Gastroesophageal sphincter (tissue), 4 donors: Measurements from ENCODE around the gene MUC5B. TPM values are rescaled to one million over a fixed set of nuclear protein-coding genes. Genes with fewer than 3 reads are reported as not detected.
A peak's percentile ranks its signal among the peaks of the same experiment; 100 is the strongest.

Source experiments
- ATAC-seq: fragments of 150-250 bp; one replicate; pipeline ENCODE4 v1.9.1; 2016; ENCODE audit warnings: mild to moderate bottlenecking, moderate library complexity
- H3K27ac ChIP-seq, 4 donors: fragments of 200-600 bp; sonication (generic) in 3 of 4; 1 replicate in 3 of 4; 2 replicates in 1 of 4; pipeline ENCODE4 v1.5.1; 2016 to 2019
- H3K27me3 ChIP-seq: fragments of 200-600 bp; sonication (generic); one replicate; pipeline ENCODE4 v1.5.1; 2019
- H3K36me3 ChIP-seq, 2 donors: fragments of 200-600 bp; sonication (generic); one replicate each; pipeline ENCODE4 v1.5.1; 2019; ENCODE audit warnings: control low read depth in 1 of 2
- H3K4me1 ChIP-seq, 3 donors: fragments of 200-600 bp; sonication (generic); 1 replicate in 2 of 3; 2 replicates in 1 of 3; pipeline ENCODE4 v1.5.1; 2016 to 2019; ENCODE audit warnings: control low read depth in 2 of 3
- H3K4me3 ChIP-seq, 2 donors: fragments of 200-600 bp; sonication (generic); one replicate each; pipeline ENCODE4 v1.5.1; 2019; ENCODE audit warnings: mild to moderate bottlenecking in 1 of 2, moderate library complexity in 1 of 2
- H3K9me3 ChIP-seq, 3 donors: fragments of 200-600 bp; sonication (generic); one replicate each; pipeline ENCODE4 v1.5.1; 2017 to 2019; ENCODE audit warnings: control low read depth in 2 of 3
- CTCF ChIP-seq, 4 experiments: fragments of 200-600 bp in 2 of 4; fragments of 450-650 bp in 2 of 4; sonication (generic) in 1 of 4; IDR thresholded peaks; one replicate each; pipeline ENCODE4 v1.5.1; 2017 to 2019; ENCODE audit warnings: antibody characterized with exemption in 4 of 4, mild to moderate bottlenecking in 2 of 4, moderate library complexity in 2 of 4
- EP300 ChIP-seq: sonication (generic); formaldehyde crosslinking; IDR thresholded peaks from one replicate; pipeline ENCODE4 v1.6.1; 2017; ENCODE audit warnings: antibody characterized with exemption, mild to moderate bottlenecking
- POLR2A ChIP-seq, 2 donors: fragments of 450-650 bp; IDR thresholded peaks; one replicate each; pipeline ENCODE4 v1.6.1; 2017; ENCODE audit warnings: antibody characterized with exemption in 2 of 2, mild to moderate bottlenecking in 2 of 2, moderate library complexity in 1 of 2
- POLR2AphosphoS5 ChIP-seq: sonication (generic); formaldehyde crosslinking; IDR thresholded peaks from one replicate; pipeline ENCODE4 v1.6.1; 2017; ENCODE audit warnings: antibody characterized with exemption
- WGBS, 2 donors: methylation state at CpG; one replicate each; pipeline ENCODE4 v1.1.5; 2018; ENCODE audit warnings: low coverage in 1 of 2; 5-methylcytosine and 5-hydroxymethylcytosine counted together
- total RNA-seq, 4 donors: library from RNA; depleted of rRNA; stranded (reverse); fragments of >200 nt; gene quantifications; one replicate each; pipeline ENCODE4 v1.1.0, GENCODE V29; 2016

Gene MUC5B
- total RNA-seq, 4 donors from 2014 or later, result 0.13 to 199 (median 0.60) TPM

- no peaks in the 10 kb centered on the region for H3K27me3 ChIP-seq
- no peak overlapping the region for H3K27ac ChIP-seq
- H3K9me3 ChIP-seq, result no peaks in the 10 kb centered on the region
- H3K4me3 ChIP-seq, result no peak overlapping the region
- ATAC-seq, result no peak
- WGBS, 2 donors, result 0 to 74% methylated on average over 1 to 6 of the region's 13 CpGs
- H3K4me1 ChIP-seq, result peaks cover 0 to 19% (median 14%) of the 10 kb centered on the region in 3 donors
- no peaks in the 10 kb centered on the region for H3K36me3 ChIP-seq
- TF ChIP-seq POLR2A (IDR thresholded peaks at IDR 0.05) (no peak), CTCF (IDR thresholded peaks at IDR 0.05) (no peak), EP300 (no peak), POLR2AphosphoS5 (no peak)
Measured at GRCh38 chr11:1258401-1259075, 35.7 kb downstream of the MUC5B start.

- no CpG with 5 or more reads among the region's 7 CpGs for WGBS, 2 donors
- Histone ChIP-seq H3K27me3 (no peaks in the 10 kb centered on the region), H3K36me3 (no peaks in the 10 kb centered on the region), H3K4me1 (peaks cover 0 to 19% (median 14%) of the 10 kb centered on the region in 3 donors), H3K9me3 (no peaks in the 10 kb centered on the region), H3K27ac (no peak overlapping the region), H3K4me3 (no peak overlapping the region)
- TF ChIP-seq POLR2AphosphoS5 (no peak), EP300 (no peak), CTCF (IDR thresholded peaks at IDR 0.05) (no peak), POLR2A (IDR thresholded peaks at IDR 0.05) (no peak)
- no peak for ATAC-seq
Measured at GRCh38 chr11:1259076-1259461, 36.2 kb downstream of the MUC5B start.

GRCh38 chr11:1259561-1259960 lies 36.7 kb downstream of the MUC5B start:
- WGBS, 2 donors, result 60% methylated on average over 1 of the region's 9 CpGs; no CpG with 5 or more reads in 1 of the 2 donors
- Histone ChIP-seq H3K4me1 (peaks cover 0 to 19% (median 14%) of the 10 kb centered on the region in 3 donors), H3K27me3 (no peaks in the 10 kb centered on the region), H3K36me3 (no peaks in the 10 kb centered on the region), H3K27ac (no peak overlapping the region), H3K4me3 (no peak overlapping the region), H3K9me3 (no peaks in the 10 kb centered on the region)
- ATAC-seq, result no peak
- TF ChIP-seq EP300 (no peak), POLR2A (IDR thresholded peaks at IDR 0.05) (no peak), CTCF (IDR thresholded peaks at IDR 0.05) (no peak), POLR2AphosphoS5 (no peak)

- WGBS, 2 donors, result 80% methylated on average over 1 of the region's 10 CpGs; no CpG with 5 or more reads in 1 of the 2 donors
- H3K4me3 ChIP-seq, result no peak overlapping the region
- H3K36me3 ChIP-seq, result no peaks in the 10 kb centered on the region
- peaks cover 0 to 19% (median 14%) of the 10 kb centered on the region in 3 donors for H3K4me1 ChIP-seq
- ATAC-seq, result peak; percentile 10
- H3K9me3 ChIP-seq, result no peaks in the 10 kb centered on the region
- no peak for TF ChIP-seq EP300
- no peak for TF ChIP-seq POLR2AphosphoS5
- TF ChIP-seq POLR2A (IDR thresholded peaks at IDR 0.05), result no peak
- TF ChIP-seq CTCF (IDR thresholded peaks at IDR 0.05), result no peak
- no peaks in the 10 kb centered on the region for H3K27me3 ChIP-seq
- H3K27ac ChIP-seq, result no peak overlapping the region
Measured at GRCh38 chr11:1260023-1260501, 37.2 kb downstream of the MUC5B start.

GRCh38 chr11:1260620-1261019 lies 37.8 kb downstream of the MUC5B start:
- Histone ChIP-seq H3K36me3 (no peaks in the 10 kb centered on the region), H3K27me3 (no peaks in the 10 kb centered on the region), H3K9me3 (no peaks in the 10 kb centered on the region), H3K27ac (no peak overlapping the region), H3K4me1 (peaks cover 0 to 19% (median 14%) of the 10 kb centered on the region in 3 donors), H3K4me3 (no peak overlapping the region)
- ATAC-seq, result no peak
- WGBS, 2 donors, result no CpG with 5 or more reads among the region's 17 CpGs
- TF ChIP-seq EP300 (no peak), POLR2AphosphoS5 (no peak), CTCF (IDR thresholded peaks at IDR 0.05) (no peak), POLR2A (IDR thresholded peaks at IDR 0.05) (no peak)
